ENCODE measurements around the gene ADTRP.

The ADTRP gene

DNA sequence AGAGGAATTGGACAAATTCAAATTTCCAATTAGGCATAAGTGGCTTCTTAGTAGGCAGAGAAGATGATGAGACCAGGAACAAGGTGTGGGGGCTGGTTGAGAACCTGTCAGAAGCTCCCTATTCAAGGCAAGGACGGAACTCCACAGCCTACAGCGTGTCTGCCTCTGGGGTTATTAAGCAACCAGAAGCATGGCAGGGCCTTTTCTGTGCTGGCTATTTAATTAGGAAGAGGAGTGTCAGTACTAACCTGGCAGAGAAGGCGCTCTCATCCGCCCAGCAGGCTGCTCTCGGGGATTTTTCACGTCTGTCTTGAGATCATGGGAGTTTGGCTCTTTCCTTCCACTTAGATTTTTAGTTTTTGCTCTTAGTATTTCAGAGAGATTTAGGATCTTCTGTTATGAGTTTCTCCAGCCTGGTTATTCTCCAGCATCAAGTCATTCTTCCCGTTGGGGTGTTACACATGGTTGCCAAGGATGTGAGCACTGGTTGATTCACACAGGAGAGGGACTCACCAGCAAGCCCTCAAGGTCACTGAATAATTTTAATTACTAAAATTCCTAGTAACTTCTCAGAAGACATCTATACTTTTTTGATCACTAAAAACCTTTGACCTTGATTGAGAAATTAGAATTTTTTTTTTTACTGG is 23.9 kb downstream of the ADTRP start:
- no peak for DNase-seq

DNA sequence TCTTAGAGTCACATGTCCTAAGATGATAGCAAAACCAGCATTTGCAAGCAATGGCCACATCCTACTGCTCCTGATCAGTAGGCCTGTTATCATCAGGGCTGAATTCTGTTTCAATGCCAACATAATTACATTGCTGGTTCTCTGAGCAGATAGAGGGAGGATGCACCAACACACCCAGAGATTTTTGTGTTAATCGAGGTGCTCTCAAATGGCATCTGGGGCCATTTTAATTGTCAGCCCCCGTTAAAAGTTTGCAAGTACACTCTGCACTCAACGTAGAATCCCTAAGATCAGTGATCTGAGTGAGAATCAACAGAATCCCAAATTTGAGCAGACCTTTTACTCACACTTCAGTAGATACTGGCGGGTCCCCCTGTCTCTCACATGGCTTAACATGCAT is 24.8 kb downstream of the ADTRP start:
- no peak for DNase-seq

DNA sequence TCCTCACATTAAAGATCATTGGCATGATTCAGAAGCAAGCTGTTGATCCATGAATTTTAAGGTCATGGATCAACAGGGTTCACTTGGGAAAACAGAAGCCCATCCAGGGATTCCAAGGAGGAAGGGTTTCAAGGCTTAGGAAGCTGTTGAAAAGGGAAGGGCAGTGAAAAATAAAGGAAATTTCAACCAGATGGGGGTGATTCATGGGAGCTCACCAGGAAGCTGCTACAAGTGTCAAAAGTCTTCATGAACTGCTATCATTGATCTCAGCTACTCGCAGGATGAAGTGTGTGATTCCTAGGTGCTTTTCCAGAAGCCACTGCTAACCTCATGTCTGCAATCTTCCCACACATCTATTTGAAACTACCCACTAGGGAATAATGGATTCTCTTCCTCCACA is 26.2 kb downstream of the ADTRP start:
- DNase-seq: no peak

DNA sequence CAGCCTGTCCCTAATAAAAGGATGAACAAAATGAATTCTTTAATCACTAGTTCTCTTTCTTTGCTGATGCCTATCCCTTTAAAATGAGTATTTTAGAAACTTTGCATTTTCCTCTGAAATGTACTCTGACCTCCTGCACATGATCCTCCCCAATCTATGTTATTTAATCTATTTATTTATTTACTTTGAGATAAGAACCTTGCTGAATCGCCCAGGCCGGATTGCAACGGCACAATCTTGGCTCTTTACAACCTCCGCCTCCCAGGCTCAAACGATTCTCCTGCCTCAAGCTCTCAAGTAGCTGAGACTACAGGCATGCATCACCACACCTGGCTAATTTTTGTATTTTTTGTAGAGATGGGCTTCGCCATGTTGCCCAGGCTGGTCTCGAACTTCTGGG is 27.9 kb downstream of the ADTRP start:
- no peak for DNase-seq

DNA sequence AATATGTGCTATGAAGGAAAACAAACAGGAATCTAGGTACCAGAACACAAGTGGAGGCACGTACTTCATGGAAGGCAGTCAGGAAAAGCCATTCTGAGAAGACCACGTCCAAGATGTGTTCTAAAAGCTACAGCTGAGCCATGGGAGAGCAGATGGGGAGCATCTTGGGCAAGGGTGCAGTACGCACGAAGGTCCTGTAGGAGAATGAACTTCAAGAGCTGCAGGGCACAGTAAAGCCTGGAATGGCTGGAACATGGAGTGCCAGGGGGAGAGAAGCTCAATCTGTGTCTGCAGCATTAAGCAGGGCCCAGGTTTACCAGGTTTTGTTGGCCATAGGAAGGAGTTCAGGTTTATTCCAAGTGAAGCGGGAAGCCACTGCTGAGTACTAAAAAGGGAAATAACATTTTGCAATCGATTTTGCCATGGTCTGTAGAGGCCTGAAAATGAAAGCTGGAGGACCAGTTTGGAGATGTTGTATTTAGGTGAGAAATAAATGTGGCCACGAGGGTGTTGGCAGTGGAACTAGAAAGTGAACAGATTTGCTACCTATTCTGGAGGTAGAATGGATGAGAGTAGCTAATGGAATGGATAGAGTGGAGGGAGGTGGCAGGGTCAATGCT is 29.9 kb downstream of the ADTRP start:
- DNase-seq: no peak

DNA sequence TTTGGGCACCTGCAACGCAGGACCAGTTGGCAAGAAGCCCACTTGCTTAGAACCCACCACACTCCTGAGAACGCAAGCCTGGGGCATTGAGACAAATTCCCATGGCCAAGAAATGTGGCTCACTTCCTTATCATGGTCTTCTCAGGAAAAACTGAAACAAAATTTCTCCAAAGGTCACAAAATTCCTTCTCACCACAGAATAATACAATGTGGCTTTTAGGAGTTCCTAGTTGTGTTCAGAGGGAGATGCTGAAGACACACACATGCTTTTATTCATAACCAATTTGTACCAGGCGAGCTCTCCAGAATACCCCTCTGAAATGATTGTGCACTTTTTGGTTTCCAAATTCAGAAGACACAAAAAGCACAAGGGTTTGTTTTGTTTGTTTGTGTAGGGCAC is 31.6 kb downstream of the ADTRP start:
- no peak for DNase-seq

DNA sequence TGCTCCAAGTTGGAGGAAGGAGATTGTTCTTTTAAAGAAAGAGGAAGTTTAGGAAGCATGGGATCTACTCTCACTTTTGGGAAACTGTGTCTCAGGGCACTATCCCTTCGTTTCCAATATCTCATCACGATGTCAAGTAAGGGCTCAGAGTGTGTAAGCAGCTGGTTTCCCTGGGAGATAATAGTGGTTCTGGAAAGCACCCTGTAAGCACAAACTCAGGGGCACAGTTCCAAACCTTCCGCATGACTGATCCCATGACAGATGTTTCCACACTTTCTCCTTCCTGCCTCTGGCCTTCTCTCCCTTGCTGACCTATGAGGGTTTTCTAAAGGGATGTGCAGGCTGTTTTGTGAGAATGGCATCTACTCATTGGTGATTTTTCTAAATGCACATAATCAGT is 33.9 kb downstream of the ADTRP start:
- no peak for DNase-seq

DNA sequence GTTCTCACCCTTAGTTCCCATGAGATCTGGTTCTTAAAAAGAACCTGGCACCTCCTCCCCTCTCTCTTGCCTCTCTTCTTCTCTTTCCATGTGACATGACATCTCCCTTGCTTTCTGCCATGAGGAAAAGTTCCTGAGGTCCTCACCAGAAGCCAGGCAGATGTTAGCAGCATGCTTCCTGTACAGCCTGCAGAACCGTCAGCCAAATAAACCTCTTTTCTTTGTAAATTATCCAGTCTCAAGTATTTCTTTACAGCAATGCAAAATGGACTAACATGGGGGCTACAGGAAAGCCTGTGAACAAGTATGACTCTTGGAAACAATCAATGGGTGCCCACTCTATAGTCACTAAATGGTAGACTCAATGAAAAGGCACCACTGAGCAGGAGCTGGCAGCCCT is 34.5 kb downstream of the ADTRP start:
- DNase-seq: no peak

DNA sequence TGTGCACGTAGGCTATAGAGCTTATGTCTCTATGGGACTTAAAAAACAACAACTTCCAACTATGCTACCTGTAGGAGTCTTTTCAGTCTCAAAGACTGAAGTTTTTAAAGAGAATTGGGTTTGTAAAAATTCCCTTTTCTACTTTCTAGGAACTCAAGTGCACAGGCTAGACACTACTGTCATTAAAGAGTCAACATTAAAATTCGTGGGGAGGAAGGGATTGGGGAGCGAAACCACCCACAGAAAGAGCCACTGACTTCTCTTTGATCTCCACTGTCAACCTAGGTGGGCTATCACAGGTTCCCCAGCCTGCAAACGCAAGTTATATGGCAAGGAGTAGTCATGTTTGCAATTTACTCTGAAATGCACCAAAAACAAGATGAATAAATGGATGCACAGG is 37.7 kb downstream of the ADTRP start:
- DNase-seq: no peak

DNA sequence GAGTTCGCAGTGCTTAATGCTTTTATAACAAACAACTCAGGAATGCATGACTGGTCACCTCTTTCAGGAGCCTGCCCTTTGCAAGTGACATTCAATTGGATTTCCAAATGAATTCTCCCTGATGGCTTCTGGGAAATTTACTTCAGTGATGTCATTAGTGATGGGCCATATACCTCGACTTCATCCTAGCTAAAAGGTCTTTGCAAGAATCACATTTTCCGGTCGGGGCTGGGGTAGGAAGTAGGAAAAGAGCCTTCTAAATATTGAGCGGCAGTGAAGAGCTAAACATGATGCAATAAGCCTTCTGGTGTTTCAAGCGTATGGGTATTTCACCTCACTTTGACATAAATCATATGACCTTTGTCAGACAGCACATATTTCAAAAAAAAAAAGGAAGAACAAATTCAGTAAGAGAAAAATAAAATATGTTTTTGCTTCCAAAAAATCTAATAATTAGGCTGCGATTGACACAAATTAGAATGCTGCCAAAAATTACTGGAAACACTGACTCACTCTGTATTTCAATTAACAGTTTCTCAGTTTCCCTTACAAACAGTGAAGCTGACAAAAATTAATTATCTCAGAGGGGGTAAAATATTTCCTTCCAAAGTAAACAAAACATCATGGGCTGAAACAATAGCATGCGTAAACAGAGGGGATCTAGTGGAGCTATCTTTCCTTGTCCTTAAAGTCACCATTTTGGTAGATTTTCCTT is 39.8 kb downstream of the ADTRP start:
- DNase-seq: no peak

DNA sequence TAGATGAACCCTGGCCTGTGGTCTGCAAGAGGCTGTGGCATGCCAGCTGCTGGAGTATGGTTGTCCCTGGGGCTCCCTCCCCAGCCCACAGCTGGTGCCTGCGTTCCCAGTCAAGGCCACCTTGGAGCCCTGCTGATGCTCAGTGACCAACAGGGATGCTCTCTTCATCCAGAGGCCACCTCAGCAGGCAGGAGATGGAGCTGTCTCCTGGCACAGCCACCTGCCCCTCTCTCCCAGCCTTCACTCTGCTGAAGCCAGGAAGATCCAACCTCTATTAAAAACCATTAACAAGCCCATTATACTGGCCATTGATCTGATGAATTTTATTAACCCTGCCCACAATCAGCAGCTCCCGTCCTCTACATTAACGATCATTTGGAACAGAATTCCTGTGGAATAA is 40.4 kb downstream of the ADTRP start:
- no peak for DNase-seq

DNA sequence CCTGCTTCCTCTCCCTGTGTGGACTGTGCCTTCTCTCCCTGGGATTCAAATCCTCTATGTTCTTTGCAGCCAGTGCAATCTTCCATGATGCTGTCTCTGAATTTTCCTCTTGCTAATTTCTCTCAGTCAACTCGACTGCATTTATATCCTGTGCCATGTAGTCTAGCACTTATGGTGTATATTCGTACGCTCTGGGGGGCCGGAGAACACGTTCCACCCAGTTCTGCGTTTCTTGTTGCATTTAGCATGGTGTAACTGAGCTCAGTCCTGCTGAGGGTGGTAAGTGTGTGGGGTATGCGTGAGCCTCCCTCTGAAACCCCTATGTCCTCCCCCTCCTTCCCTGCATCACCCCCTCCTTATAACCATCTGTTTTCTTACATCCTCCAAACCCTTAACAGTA is 42.0 kb downstream of the ADTRP start:
- no peak for DNase-seq

DNA sequence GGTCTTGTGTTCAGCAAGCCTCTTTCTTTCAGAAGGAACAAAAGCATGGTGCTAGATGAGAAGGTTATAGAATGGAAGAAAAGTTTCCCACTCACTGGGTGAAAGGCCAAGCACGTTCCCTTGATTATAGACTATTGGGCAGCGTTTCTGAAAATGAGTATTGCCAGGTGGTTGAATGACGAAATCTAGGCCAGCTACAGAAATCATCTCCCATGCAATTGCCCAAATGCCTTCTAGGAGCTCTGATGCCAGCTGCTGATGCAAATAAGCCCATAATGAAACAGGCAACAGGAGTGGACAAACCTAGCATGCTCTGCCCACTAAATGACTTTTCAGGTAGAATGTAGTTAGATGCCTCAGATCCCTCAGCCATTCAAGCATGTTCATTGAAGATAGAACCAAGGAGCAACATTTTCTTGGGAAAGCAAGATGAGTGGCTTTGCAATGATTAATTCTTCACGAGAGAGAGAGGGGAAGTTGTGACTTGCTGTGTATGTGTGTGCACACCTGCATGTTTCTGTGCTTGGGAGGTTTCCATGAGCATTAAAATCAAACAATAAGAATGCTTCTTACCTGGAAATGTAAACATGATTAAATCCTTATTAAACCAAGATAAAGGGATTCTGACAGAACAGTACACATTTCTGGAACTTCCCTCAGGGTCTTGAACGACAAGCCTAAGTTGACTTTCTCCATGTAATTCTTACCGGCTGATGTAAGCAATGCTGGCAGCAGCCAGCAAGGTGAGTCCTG is 43.6 kb downstream of the ADTRP start:
- no peak for DNase-seq

DNA sequence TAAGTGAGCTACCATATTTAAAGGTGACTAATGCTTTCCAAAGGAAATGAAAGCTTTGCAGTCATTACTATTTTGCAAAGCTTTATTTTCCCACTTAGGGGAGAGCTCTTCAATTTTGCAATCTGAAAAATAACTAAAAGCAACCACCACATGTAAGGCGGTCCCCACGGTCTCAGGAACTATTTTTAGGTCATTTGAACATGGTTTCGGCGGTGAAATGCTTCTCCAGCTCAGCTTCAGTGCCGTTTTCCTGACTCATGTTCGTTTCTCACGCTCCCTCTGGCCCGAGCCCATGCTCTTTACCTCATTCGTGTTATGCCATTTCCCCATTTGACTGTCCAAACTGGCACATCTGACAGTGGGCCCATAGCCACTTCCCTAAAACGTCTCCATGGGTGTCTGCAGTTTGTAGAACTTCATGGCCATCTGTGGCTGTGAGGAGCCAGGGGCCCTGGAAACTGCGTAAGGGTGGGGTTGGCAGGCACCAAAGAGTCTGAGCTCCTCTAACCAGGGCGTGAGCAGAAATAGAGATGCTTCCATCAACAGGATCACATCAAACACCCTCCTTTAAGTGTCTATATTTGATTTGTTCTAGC is 46.5 kb downstream of the ADTRP start:
- no peak for DNase-seq

DNA sequence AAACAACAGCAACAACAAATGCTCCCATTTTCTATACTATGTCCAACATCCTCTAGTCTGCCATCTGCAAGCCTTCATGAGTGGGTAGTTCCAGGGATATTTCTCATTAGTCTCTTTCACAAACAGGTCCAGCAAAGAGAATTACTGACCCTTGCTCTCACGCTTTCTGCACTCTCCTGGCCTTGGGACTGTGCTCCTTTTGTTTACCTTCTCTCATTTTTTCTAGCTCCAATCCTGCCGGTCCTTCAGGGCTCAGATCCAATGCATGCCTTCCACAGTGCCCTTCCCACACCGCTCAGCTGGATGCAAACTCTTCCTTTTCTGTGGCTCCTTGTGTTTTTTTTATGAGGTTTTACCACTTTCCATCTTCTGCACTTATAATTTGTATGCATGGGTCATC is 47.2 kb downstream of the ADTRP start:
- DNase-seq: no peak

DNA sequence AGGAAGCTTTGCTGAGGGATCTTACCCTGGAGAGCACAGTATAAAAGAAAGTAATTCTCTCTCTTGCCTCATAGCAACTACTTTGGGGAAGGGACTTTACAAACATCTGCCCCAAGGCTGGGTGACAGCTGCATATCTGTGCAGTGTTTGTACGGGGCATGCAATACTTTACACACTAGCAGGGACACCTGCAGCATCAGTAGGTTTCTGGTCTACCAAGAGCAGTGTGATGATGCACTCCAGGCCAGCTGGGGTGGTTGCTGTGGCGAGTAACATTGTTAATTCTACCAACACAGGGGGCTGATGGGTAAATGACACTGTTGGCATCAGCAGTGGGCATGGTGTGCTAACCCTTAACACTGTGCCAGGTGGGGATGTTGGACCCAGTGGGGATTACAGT is 48.0 kb downstream of the ADTRP start:
- DNase-seq: no peak

DNA sequence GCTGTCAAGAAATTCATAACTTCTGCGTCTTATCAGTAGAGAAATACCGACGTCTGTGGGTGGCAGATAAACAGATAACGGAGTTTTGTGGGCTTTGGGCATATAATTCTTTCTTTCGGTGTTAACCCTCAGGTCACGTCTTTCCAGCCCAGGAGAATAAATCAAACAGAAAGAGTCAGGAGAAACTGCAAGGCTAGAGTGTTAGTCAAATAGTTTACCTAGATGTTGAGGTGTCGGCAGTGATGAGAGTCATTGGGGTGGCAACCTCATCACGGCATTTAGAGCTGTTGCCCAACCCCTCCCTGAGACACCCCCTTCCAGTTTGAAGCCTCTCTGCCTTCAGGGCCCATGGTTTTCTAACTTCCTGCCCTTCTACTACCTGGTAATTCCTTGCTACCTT is 49.5 kb downstream of the ADTRP start:
- DNase-seq: no peak

DNA sequence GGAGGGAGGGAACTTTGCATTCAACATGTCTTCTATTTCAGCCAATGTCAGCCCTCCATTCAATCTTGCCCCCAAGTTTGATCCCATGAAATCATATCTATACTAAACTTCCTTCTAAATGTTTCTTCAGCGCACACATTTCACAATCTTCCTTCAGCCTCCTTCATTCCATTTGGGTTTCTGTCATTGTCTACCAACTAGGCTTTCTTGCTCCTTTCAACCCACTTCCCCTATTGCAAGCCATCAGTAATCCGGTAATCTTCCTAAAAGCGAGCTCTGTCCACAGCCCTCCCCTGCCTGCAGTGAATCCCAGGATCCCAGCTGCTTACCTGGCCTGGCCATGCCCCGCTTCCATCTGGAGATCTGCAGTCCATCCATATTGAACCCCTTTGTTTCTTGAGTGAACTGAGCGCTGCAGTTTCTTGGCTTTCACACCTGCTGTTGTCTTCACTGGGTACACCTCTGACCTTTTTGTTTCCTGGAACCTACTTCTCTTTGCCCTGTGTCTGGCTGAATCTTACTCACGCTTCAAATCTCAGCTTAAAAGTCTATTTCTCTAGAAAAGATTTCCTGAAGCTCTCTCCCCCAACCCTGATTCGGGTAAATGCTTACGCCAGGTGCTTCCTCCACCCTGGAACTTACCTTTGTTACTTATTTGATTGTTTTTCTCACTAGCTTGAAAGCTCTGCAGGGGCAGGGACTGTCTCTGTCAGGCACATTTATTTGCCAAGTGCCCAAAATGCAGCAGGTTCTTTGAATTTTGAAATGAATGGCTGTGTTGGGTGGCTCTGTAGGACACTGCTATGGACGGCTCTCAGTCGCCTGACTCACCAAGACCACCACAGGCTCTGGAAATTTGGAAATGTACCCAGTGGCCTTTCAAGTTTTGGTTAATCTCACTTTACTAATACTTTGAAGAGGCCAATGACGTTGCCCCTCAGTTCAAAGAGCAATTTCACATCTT is 50.3 kb downstream of the ADTRP start:
- DNase-seq: no peak

DNA sequence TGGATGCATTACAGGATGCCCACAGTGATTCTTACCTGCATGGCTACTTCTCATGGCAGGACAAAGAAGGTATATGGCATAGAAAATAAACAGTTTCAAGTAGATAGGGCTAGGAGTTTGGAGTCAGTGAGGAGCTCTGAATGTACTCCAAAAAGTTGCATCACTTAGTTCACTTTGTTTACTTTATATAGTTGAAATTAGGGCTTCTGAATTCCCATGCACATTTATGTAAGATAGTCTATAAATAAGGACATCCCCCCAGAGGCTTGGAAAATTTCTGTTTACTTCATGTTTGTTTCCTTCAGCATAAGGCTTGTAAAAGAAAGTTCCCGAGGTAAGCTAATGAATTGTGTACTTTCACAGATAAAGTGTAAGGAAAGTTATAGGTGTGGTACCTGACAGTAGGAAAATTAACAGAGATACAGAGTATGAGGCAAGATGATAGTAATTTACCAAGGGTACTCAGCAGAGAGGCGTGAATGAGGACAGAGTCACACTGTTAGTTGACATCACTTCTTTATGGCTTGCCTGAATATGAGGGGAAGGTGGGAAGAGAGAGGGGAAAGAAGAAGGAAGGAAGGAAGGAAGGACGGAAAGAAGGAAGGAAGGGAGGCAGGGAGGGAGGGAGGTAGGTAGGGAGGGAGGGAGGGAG is 51.1 kb downstream of the ADTRP start:
- no peak for DNase-seq

DNA sequence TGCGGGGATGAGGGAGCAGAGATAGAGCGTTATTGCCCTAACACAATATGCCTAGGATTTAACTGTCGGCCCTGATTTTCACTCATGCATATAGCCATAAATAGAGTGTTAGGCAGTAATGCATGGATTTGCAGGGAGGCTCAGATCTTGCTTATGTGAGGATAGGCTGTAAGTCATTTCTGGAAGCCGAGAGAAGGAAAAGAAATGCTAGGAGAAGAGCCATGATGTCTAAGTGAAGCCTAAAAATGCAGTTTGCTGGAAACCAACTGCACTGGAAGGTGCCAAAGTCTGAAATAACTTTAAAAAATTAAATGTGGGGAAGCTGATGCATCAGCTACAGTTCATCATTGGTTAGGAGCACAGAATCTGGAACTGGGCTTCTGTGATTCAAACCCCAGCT is 54.3 kb downstream of the ADTRP start:
- DNase-seq: no peak

DNA sequence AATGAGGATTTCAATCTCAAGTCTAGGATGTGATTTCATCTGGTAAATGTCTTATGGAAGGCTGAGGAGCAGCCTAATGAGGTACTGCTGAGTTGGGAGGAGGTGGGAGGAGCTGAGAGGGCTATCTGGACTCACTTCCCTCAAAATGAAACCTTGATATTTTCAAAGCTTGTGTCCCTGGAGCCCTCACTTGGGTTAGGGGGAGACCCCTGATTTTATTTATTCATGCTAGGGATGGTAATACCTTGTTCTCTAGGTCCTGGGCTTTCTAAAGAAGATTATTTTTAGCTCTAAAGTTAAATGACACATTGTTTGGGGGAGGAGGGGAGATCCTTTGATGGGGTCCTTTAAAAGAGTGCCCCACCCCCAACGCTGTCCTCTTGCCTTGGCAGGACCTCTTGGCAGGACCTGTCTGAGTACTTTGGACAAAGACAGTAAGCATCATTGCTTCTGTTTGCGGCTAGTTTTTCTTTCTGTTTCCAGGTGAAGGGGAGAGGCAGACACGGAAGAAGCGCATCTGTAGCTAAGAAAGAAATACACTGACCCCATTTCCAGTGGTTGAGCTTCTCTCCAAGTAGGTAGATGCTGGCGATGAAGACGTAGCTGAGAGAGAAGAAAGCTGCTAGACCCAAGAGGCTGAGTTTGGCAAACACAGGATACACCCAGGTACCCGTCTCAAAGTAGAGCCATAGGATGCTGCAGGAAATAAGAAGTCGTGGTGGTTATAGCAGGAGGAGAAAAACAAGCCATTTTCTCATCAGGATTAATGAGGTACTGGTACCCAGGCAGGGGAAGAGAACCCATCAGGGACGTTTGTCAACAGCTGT is 55.6 kb downstream of the ADTRP start:
- no peak for DNase-seq

Measured in activated gamma-delta T cell (primary cell).